Body of pancreas (tissue), 4 donors: ENCODE data around the gene CDH7. TPM values are rescaled to one million over a fixed set of nuclear protein-coding genes. Genes with fewer than 3 reads are reported as not detected.

Source experiments
- ATAC-seq: fragments of 150-250 bp; one replicate; pipeline ENCODE4 v1.9.1; 2016
- DNase-seq, 4 donors: peaks; one replicate each; pipeline ENCODE4 v3.0.0-alpha.2; 2019
- H3K27ac ChIP-seq, 4 donors: fragments of 200-600 bp; sonication (generic); 1 replicate in 3 of 4; 2 replicates in 1 of 4; pipeline versions ENCODE4 v1.5.1 to v1.6.1; 2016 to 2019; ENCODE audit warnings: mild to moderate bottlenecking in 1 of 4, mixed read lengths in 1 of 4, moderate library complexity in 1 of 4
- H3K27me3 ChIP-seq, 2 donors: fragments of 200-600 bp; sonication (generic); one replicate each; pipeline ENCODE4 v1.6.0; 2016; ENCODE audit warnings: mild to moderate bottlenecking in 1 of 2
- H3K36me3 ChIP-seq, 2 donors: fragments of 200-600 bp; sonication (generic); replicated peaks in 1 of 2; 2 replicates each; pipeline ENCODE4 v1.5.1; 2016; ENCODE audit warnings: low read depth in 2 of 2; ENCODE audit not compliant: insufficient read depth in 1 of 2
- H3K4me1 ChIP-seq: fragments of 200-600 bp; sonication (generic); one replicate; pipeline ENCODE4 v1.6.0; 2016
- H3K4me3 ChIP-seq, 2 donors: fragments of 200-600 bp; sonication (generic); 1 replicate in 1 of 2; 2 replicates in 1 of 2; pipeline ENCODE4 v1.5.1; 2016 to 2019
- H3K9me3 ChIP-seq, 3 donors: fragments of 200-600 bp; sonication (generic); 1 replicate in 2 of 3; 2 replicates in 1 of 3; pipeline ENCODE4 v1.5.1; 2016
- CTCF ChIP-seq, 7 experiments: fragments of 450-650 bp in 4 of 7; fragments of 200-600 bp in 3 of 7; sonication (generic) in 3 of 7; IDR thresholded peaks; one replicate each; pipeline ENCODE4 v1.5.1; 2016 to 2019; ENCODE audit warnings: antibody characterized with exemption in 7 of 7
- POLR2A ChIP-seq, 3 donors: fragments of 450-650 bp; IDR thresholded peaks; one replicate each; pipeline ENCODE4 v1.6.1; 2016; ENCODE audit warnings: antibody characterized with exemption in 3 of 3, mild to moderate bottlenecking in 2 of 3
- WGBS, 2 donors: methylation state at CpG; one replicate each; pipeline ENCODE4 v1.1.5; 2017; 5-methylcytosine and 5-hydroxymethylcytosine counted together
- intact Hi-C: fragments of 100-400 bp; cut with DNase I; formaldehyde crosslinking; loops from one replicate; pipeline ENCODE4 v1.15.1; 2023
- total RNA-seq, 2 donors: library from RNA; depleted of rRNA; stranded (reverse); fragments of >200 nt; gene quantifications; one replicate each; pipeline ENCODE4 v1.1.0, GENCODE V29; 2016

CDH7 gene
- total RNA-seq, 2 donors from 2014 or later, result not detected

- H3K4me1 ChIP-seq, result peaks cover 15% of the 10 kb centered on the region
- 56 to 70% methylated on average over 2 of the region's 2 CpGs for WGBS, 2 donors
- no peak overlapping the region for H3K4me3 ChIP-seq
- DNase-seq (no peak), ATAC-seq (no peak)
- H3K9me3 ChIP-seq, result no peaks in the 10 kb centered on the region
- TF ChIP-seq POLR2A (IDR thresholded peaks at IDR 0.05) (no peak), CTCF (IDR thresholded peaks at IDR 0.05) (no peak)
- no peak overlapping the region for H3K27ac ChIP-seq
- intact Hi-C loops, result no loop called here
- no peaks in the 10 kb centered on the region for H3K36me3 ChIP-seq
- H3K27me3 ChIP-seq, result no peaks in the 10 kb centered on the region
Observed at GRCh38 chr18:65748321-65748720, 2.5 kb upstream of the CDH7 start.

GRCh38 chr18:65749841-65750240, 971 bp upstream of the CDH7 start:
- H3K9me3 ChIP-seq, result no peaks in the 10 kb centered on the region
- DNase-seq (no peak), ATAC-seq (no peak)
- peaks cover 15% of the 10 kb centered on the region for H3K4me1 ChIP-seq
- H3K27me3 ChIP-seq, result no peaks in the 10 kb centered on the region
- TF ChIP-seq CTCF (IDR thresholded peaks at IDR 0.05) (no peak), POLR2A (IDR thresholded peaks at IDR 0.05) (no peak)
- no peaks in the 10 kb centered on the region for H3K36me3 ChIP-seq
- intact Hi-C loops, result no loop called here
- 6 to 9% methylated on average over 8 of the region's 8 CpGs for WGBS, 2 donors
- H3K27ac ChIP-seq, result no peak overlapping the region
- H3K4me3 ChIP-seq, result no peak overlapping the region

GRCh38 chr18:65751155-65752085, 608 bp downstream of the CDH7 start:
- no peak for TF ChIP-seq CTCF (IDR thresholded peaks at IDR 0.05)
- ATAC-seq, result no peak
- DNase-seq, result no peak
- Histone ChIP-seq H3K27ac (no peak overlapping the region), H3K4me3 (no peak overlapping the region), H3K27me3 (no peaks in the 10 kb centered on the region), H3K4me1 (peaks cover 15% of the 10 kb centered on the region), H3K9me3 (no peaks in the 10 kb centered on the region), H3K36me3 (no peaks in the 10 kb centered on the region)
- 3 to 10% methylated on average over 14 to 42 of the region's 42 CpGs for WGBS, 2 donors
- intact Hi-C loops, result no loop called here

GRCh38 chr18:65752625-65753325, 2.0 kb downstream of the CDH7 start:
- no peaks in the 10 kb centered on the region for H3K36me3 ChIP-seq
- WGBS, 2 donors, result 37 to 41% methylated on average over 5 of the region's 5 CpGs
- DNase-seq (no peak), ATAC-seq (no peak)
- peaks cover 15% of the 10 kb centered on the region for H3K4me1 ChIP-seq
- intact Hi-C loops, result no loop called here
- H3K9me3 ChIP-seq, result no peaks in the 10 kb centered on the region
- no peak overlapping the region for H3K4me3 ChIP-seq
- H3K27me3 ChIP-seq, result no peaks in the 10 kb centered on the region
- TF ChIP-seq POLR2A (IDR thresholded peaks at IDR 0.05) (no peak), CTCF (IDR thresholded peaks at IDR 0.05) (no peak)
- no peak overlapping the region for H3K27ac ChIP-seq
